ENCODE measurements around the gene RAD9A.

Gene RAD9A

DNA sequence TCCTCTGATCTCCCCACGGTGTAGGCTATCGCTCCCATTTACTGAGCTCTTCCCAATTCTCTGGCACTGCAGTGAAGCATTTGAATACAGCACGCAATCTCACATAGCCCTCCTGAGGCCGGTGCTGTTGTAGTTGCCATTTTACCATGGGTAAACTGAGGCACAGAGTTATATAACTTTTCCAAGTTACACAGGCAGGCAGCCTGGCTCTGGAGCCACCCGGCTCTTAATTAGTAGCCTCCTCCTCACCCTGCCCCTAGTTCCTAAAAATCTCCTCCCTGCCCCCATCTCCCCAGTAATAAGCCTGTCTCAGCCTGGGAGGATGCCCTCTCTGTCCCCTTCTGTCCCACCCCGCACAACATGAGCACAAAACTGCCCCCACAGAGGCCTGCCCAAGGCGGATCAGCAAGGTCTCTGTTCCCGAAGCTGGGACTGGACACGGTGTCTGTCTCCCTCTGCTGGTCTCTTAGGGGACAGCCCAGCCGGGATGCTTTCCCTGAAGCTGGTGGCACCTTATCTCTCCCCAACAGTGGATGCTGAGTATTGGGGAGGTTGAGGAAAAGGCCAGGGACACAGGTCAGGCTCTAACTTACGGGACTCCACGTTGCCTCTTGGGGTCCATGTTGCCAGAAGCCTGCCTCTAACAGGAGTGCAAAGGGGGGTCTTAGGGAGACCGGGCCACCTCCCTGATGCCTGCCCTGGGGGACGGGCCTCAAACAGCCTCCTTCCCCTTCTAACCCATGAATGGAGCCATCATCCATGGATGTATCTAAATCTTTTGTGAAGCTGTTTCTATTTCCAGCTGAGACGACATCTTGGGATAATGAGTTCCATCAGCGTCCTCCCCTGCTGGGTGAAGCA, 9.3 kb upstream of the RAD9A start (continued):
- TF ChIP-seq PPARA (CRISPR knock-in tag; IDR thresholded peaks at IDR 0.05; ENCODE audit: borderline replicate concordance) = no peak
- TF ChIP-seq TOX (CRISPR knock-in tag; IDR thresholded peaks at IDR 0.05; ENCODE audit: borderline replicate concordance) = no peak
- no peak for TF ChIP-seq ARNTL (CRISPR knock-in tag; IDR thresholded peaks at IDR 0.05; ENCODE audit: borderline replicate concordance, low read depth)
- no peak for TF ChIP-seq ESRRG (CRISPR knock-in tag; IDR thresholded peaks at IDR 0.05)
- no peak for TF ChIP-seq ZFP3 (CRISPR knock-in tag; IDR thresholded peaks at IDR 0.05)
- TF ChIP-seq ZFP30 (CRISPR knock-in tag; IDR thresholded peaks at IDR 0.05) = no peak
- TF ChIP-seq, protein P1, sequence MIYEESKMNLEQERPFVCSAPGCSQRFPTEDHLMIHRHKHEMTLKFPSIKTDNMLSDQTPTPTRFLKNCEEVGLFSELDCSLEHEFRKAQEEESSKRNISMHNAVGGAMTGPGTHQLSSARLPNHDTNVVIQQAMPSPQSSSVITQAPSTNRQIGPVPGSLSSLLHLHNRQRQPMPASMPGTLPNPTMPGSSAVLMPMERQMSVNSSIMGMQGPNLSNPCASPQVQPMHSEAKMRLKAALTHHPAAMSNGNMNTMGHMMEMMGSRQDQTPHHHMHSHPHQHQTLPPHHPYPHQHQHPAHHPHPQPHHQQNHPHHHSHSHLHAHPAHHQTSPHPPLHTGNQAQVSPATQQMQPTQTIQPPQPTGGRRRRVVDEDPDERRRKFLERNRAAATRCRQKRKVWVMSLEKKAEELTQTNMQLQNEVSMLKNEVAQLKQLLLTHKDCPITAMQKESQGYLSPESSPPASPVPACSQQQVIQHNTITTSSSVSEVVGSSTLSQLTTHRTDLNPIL (CRISPR knock-in tag; IDR thresholded peaks at IDR 0.05; ENCODE audit: low read depth) = no peak
- no peak for TF ChIP-seq RARB (CRISPR knock-in tag; IDR thresholded peaks at IDR 0.05)
- TF ChIP-seq ZNF8 (CRISPR knock-in tag; IDR thresholded peaks at IDR 0.05) = no peak
- TF ChIP-seq ZNF70 (CRISPR knock-in tag; IDR thresholded peaks at IDR 0.05) = no peak
- TF ChIP-seq, protein P2, sequence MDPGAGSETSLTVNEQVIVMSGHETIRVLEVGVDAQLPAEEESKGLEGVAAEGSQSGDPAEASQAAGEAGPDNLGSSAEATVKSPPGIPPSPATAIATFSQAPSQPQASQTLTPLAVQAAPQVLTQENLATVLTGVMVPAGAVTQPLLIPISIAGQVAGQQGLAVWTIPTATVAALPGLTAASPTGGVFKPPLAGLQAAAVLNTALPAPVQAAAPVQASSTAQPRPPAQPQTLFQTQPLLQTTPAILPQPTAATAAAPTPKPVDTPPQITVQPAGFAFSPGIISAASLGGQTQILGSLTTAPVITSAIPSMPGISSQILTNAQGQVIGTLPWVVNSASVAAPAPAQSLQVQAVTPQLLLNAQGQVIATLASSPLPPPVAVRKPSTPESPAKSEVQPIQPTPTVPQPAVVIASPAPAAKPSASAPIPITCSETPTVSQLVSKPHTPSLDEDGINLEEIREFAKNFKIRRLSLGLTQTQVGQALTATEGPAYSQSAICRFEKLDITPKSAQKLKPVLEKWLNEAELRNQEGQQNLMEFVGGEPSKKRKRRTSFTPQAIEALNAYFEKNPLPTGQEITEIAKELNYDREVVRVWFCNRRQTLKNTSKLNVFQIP (CRISPR knock-in tag; IDR thresholded peaks at IDR 0.05; ENCODE audit: borderline replicate concordance, low read depth) = no peak

DNA sequence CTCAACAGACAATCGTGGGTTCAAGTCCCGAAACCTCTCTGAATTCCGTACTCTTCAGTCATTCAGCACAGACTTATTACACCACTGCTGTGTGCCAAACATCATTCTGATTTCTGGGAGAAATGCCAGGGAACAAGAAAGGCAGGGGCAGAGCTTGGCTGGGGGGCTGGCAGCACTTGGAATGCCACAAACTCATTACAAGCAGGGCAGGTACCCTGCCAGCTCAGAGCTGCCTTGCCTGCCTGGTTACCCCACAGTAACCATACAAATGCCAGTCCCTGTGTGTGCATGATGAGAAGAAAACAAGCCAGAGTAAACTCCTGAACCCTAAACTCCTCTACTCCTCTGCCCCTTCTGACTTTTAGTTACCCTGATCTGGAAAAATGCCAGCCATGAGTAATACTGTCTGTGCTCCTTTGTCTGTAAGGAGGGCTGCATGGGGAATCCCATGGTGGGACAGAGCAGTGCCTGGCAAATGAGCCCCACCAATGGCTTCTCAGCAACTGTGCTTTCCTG, 6.9 kb upstream of the RAD9A start:
- TF ChIP-seq GLIS3 (CRISPR knock-in tag; IDR thresholded peaks at IDR 0.05) = no peak
- TF ChIP-seq, protein P3, sequence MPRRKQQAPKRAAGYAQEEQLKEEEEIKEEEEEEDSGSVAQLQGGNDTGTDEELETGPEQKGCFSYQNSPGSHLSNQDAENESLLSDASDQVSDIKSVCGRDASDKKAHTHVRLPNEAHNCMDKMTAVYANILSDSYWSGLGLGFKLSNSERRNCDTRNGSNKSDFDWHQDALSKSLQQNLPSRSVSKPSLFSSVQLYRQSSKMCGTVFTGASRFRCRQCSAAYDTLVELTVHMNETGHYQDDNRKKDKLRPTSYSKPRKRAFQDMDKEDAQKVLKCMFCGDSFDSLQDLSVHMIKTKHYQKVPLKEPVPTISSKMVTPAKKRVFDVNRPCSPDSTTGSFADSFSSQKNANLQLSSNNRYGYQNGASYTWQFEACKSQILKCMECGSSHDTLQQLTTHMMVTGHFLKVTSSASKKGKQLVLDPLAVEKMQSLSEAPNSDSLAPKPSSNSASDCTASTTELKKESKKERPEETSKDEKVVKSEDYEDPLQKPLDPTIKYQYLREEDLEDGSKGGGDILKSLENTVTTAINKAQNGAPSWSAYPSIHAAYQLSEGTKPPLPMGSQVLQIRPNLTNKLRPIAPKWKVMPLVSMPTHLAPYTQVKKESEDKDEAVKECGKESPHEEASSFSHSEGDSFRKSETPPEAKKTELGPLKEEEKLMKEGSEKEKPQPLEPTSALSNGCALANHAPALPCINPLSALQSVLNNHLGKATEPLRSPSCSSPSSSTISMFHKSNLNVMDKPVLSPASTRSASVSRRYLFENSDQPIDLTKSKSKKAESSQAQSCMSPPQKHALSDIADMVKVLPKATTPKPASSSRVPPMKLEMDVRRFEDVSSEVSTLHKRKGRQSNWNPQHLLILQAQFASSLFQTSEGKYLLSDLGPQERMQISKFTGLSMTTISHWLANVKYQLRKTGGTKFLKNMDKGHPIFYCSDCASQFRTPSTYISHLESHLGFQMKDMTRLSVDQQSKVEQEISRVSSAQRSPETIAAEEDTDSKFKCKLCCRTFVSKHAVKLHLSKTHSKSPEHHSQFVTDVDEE (CRISPR knock-in tag; IDR thresholded peaks at IDR 0.05) = no peak
- TF ChIP-seq, protein P4, sequence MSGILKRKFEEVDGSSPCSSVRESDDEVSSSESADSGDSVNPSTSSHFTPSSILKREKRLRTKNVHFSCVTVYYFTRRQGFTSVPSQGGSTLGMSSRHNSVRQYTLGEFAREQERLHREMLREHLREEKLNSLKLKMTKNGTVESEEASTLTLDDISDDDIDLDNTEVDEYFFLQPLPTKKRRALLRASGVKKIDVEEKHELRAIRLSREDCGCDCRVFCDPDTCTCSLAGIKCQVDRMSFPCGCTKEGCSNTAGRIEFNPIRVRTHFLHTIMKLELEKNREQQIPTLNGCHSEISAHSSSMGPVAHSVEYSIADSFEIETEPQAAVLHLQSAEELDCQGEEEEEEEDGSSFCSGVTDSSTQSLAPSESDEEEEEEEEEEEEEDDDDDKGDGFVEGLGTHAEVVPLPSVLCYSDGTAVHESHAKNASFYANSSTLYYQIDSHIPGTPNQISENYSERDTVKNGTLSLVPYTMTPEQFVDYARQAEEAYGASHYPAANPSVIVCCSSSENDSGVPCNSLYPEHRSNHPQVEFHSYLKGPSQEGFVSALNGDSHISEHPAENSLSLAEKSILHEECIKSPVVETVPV (CRISPR knock-in tag; IDR thresholded peaks at IDR 0.05) = no peak
- TF ChIP-seq, protein P5, sequence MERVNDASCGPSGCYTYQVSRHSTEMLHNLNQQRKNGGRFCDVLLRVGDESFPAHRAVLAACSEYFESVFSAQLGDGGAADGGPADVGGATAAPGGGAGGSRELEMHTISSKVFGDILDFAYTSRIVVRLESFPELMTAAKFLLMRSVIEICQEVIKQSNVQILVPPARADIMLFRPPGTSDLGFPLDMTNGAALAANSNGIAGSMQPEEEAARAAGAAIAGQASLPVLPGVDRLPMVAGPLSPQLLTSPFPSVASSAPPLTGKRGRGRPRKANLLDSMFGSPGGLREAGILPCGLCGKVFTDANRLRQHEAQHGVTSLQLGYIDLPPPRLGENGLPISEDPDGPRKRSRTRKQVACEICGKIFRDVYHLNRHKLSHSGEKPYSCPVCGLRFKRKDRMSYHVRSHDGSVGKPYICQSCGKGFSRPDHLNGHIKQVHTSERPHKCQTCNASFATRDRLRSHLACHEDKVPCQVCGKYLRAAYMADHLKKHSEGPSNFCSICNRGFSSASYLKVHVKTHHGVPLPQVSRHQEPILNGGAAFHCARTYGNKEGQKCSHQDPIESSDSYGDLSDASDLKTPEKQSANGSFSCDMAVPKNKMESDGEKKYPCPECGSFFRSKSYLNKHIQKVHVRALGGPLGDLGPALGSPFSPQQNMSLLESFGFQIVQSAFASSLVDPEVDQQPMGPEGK (CRISPR knock-in tag; IDR thresholded peaks at IDR 0.05; ENCODE audit: borderline replicate concordance) = 0 out of 2 replicates have a peak, but pooled peaks have one; percentile 27

DNA sequence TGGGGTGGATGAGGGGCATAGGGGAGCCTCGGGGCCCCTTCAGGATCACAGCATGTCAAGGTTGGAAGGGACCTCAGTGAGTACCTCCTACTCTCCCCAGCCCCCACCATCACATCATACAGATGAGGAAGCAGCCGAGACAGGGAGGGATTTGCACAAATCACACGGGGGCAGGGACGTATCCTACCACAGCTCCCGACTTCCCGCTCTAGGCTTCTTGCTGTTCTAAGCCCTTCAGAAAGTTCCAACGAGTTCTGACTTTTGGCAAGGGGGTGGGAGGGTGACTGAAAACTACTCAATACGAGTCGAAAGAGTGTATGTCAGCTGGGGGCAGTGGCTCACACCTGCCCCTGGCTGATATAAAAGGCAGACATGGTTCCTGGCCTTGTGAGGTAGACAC, 4.7 kb upstream of the RAD9A start:
- no peak for TF ChIP-seq CSDC2 (CRISPR knock-in tag; IDR thresholded peaks at IDR 0.05)
- TF ChIP-seq ISL1 (CRISPR knock-in tag; IDR thresholded peaks at IDR 0.05) = no peak
- no peak for ATAC-seq

More for the DNA sequence above, 6.9 kb upstream of the RAD9A start:
- ATAC-seq = peak; percentile 57

DNA sequence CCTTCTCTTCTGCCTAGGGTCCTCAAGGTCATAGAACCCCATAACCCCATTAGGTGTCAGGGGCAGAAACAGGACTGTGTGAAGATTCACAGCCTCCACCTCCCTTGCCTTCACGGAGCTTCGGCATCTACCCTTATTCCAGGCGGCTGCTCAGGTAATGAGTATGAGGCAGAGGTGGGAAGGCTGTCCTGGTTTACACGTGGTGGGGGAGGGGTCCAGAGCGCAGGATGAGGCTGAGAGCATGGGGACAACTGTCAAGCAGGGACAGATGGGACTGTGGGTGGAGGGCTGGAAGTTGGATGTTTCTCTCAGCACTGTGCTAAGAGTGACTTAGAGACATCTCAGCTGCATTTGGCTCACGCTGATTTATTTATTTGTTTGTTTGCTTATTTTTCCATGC, 4.3 kb upstream of the RAD9A start:
- no peak for ATAC-seq
- TF ChIP-seq ZNF565 (CRISPR knock-in tag; conservative IDR thresholded peaks at IDR 0.05; ENCODE audit: low read depth) (no peak), PPARA (CRISPR knock-in tag; IDR thresholded peaks at IDR 0.05; ENCODE audit: borderline replicate concordance) (no peak), SNAI2 (CRISPR knock-in tag; IDR thresholded peaks at IDR 0.05) (no peak), ZNF8 (CRISPR knock-in tag; IDR thresholded peaks at IDR 0.05) (no peak), CSDC2 (CRISPR knock-in tag; IDR thresholded peaks at IDR 0.05) (no peak), GLIS3 (CRISPR knock-in tag; IDR thresholded peaks at IDR 0.05) (no peak), ZFP30 (CRISPR knock-in tag; IDR thresholded peaks at IDR 0.05) (no peak), RARB (CRISPR knock-in tag; IDR thresholded peaks at IDR 0.05) (no peak), TCF4 (CRISPR knock-in tag; IDR thresholded peaks at IDR 0.05; ENCODE audit: borderline replicate concordance) (no peak)
- TF ChIP-seq, protein P1 (CRISPR knock-in tag; IDR thresholded peaks at IDR 0.05; ENCODE audit: low read depth) = no peak
- TF ChIP-seq, protein P5 (CRISPR knock-in tag; IDR thresholded peaks at IDR 0.05; ENCODE audit: borderline replicate concordance) = no peak
